HepG2 (cell line): ENCODE results near the gene ONECUT3. TPM values are rescaled to one million over a fixed set of nuclear protein-coding genes. Genes with fewer than 3 reads are reported as not detected.

Experiments
- RAD21 ChIP-seq: fragments of 450-650 bp; formaldehyde crosslinking; IDR thresholded peaks from 2 replicates; pipeline ENCODE4 v1.5.0; 2020; ENCODE audit warnings: mild to moderate bottlenecking
- SALL1 ChIP-seq: sonication (generic); formaldehyde crosslinking; IDR thresholded peaks from 2 replicates; pipeline ENCODE4 v1.8.0; 2022; ENCODE audit warnings: mild to moderate bottlenecking, missing genetic modification reagents
- SAP130 ChIP-seq: IDR thresholded peaks from 2 replicates; pipeline ENCODE4 v1.6.1; 2016; ENCODE audit warnings: low read depth
- TEAD2 ChIP-seq: sonication (generic); formaldehyde crosslinking; IDR thresholded peaks from 2 replicates; pipeline ENCODE4 v1.9.0; 2021; ENCODE audit warnings: missing genetic modification reagents
- XRCC5 ChIP-seq: fragments of 200-400 bp; formaldehyde crosslinking; optimal IDR thresholded peaks from 2 replicates; pipeline ENCODE3; 2017; ENCODE audit warnings: mild to moderate bottlenecking, low read length
- ZNF549 ChIP-seq: sonication (generic); formaldehyde crosslinking; IDR thresholded peaks from 2 replicates; pipeline ENCODE4 v1.5.0; 2020; ENCODE audit warnings: missing genetic modification reagents
- ZNF607 ChIP-seq: sonication (generic); formaldehyde crosslinking; IDR thresholded peaks from 2 replicates; pipeline ENCODE4 v1.5.1; 2020; ENCODE audit warnings: missing genetic modification reagents, mild to moderate bottlenecking, borderline replicate concordance
- polyA plus RNA-seq, 8 experiments: library from polyadenylated mRNA; depleted of rRNA in 3 of 8; stranded (reverse) in 7 of 8; unstranded in 1 of 8; fragments of >200 nt; fragmentation: Illumina TruSeq in 4 of 8; extraction: Trizol in 4 of 8; gene quantifications; 2 replicates each; pipeline versions ENCODE4 v1.2.1 to v1.2.3, GENCODE V29; 2011 to 2016; ENCODE audit warnings: low read depth in 4 of 8, missing spikeins in 1 of 8, mixed read lengths in 1 of 8; ENCODE audit not compliant: insufficient read depth in 1 of 8
- total RNA-seq, 5 experiments: library from RNA; depleted of rRNA; stranded (reverse); fragments of >200 nt; fragmentation: Illumina TruSeq; extraction: Trizol; gene quantifications; 2 replicates each; pipeline ENCODE4 v1.2.3, GENCODE V29; 2016; ENCODE audit warnings: low read depth in 1 of 5
- TF ChIP-seq, protein P1 (sequence below): sonication (generic); formaldehyde crosslinking; IDR thresholded peaks from 2 replicates; pipeline ENCODE4 v1.5.0; 2020; ENCODE audit warnings: mild to moderate bottlenecking, missing genetic modification reagents, borderline replicate concordance
- TF ChIP-seq, protein P2 (sequence below): sonication (generic); formaldehyde crosslinking; IDR thresholded peaks from 2 replicates; pipeline ENCODE4 v1.5.0; 2020; ENCODE audit warnings: missing genetic modification reagents
- TF ChIP-seq, protein P3 (sequence below): sonication (generic); formaldehyde crosslinking; IDR thresholded peaks from 2 replicates; pipeline ENCODE4 v1.9.0; 2022; ENCODE audit warnings: missing genetic modification reagents, mild to moderate bottlenecking, borderline replicate concordance
- TF ChIP-seq, protein P4 (sequence below): IDR thresholded peaks from 2 replicates; pipeline ENCODE4 v1.6.1; 2016; ENCODE audit warnings: mild to moderate bottlenecking, missing biosample characterization, missing genetic modification reagents
- TF ChIP-seq, protein P5 (sequence below), 2 experiments: sonication (generic) in 1 of 2; formaldehyde crosslinking in 1 of 2; IDR thresholded peaks; 2 replicates each; pipeline versions ENCODE4 v1.4.0 to v1.6.1; 2018 to 2020; ENCODE audit warnings: missing genetic modification reagents in 2 of 2, borderline replicate concordance in 1 of 2, low read depth in 1 of 2, mild to moderate bottlenecking in 1 of 2, missing biosample characterization in 1 of 2
- TF ChIP-seq, protein P6 (sequence below): sonication (generic); formaldehyde crosslinking; IDR thresholded peaks from 2 replicates; pipeline ENCODE4 v1.4.0; 2020; ENCODE audit warnings: missing genetic modification reagents
- TF ChIP-seq, protein P7 (sequence below): sonication (generic); formaldehyde crosslinking; IDR thresholded peaks from 2 replicates; pipeline ENCODE4 v1.4.0; 2020; ENCODE audit warnings: missing genetic modification reagents

The ONECUT3 gene
- total and polyA plus RNA-seq, 2 of the 13 experiments (the other 11 are each of a cell fraction or from before 2014, with no cell fraction given): under 0.01 TPM; not detected in 1

DNA sequence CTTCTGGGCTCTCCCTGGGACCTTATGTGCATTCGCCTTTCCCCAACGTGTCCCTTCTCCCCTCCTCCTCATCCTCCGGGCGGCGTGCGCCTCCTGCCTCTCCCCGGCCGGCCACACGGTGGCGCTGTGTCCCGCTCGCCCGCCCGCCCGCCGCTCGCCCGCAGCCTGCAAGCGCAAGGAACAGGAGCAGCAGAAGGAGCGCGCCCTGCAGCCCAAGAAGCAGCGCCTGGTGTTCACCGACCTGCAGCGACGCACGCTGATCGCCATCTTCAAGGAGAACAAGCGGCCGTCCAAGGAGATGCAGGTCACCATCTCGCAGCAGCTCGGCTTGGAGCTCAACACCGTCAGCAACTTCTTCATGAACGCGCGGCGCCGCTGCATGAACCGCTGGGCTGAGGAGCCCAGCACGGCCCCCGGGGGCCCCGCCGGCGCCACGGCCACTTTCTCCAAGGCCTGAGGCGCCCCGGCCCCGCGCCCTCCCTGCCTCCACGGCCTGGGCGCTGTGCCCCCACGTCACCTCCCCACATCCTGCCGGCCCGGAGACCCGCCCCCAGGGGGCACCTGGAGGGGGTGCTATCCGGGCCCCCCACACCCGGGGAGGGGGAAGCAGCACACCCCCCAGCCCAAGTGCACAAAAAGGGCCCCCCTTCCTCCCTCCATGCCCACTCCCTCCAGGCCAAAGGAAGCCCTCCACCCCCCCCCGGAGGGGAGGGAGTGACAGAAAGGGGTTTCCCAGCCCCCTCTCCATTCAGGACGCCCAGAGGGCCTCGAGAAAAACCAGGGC lies 21.9 kb downstream of the ONECUT3 start (continued):
- TF ChIP-seq, protein P1, sequence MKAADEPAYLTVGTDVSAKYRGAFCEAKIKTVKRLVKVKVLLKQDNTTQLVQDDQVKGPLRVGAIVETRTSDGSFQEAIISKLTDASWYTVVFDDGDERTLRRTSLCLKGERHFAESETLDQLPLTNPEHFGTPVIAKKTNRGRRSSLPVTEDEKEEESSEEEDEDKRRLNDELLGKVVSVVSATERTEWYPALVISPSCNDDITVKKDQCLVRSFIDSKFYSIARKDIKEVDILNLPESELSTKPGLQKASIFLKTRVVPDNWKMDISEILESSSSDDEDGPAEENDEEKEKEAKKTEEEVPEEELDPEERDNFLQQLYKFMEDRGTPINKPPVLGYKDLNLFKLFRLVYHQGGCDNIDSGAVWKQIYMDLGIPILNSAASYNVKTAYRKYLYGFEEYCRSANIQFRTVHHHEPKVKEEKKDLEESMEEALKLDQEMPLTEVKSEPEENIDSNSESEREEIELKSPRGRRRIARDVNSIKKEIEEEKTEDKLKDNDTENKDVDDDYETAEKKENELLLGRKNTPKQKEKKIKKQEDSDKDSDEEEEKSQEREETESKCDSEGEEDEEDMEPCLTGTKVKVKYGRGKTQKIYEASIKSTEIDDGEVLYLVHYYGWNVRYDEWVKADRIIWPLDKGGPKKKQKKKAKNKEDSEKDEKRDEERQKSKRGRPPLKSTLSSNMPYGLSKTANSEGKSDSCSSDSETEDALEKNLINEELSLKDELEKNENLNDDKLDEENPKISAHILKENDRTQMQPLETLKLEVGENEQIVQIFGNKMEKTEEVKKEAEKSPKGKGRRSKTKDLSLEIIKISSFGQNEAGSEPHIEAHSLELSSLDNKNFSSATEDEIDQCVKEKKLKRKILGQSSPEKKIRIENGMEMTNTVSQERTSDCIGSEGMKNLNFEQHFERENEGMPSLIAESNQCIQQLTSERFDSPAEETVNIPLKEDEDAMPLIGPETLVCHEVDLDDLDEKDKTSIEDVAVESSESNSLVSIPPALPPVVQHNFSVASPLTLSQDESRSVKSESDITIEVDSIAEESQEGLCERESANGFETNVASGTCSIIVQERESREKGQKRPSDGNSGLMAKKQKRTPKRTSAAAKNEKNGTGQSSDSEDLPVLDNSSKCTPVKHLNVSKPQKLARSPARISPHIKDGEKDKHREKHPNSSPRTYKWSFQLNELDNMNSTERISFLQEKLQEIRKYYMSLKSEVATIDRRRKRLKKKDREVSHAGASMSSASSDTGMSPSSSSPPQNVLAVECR (CRISPR knock-in tag): peak; percentile 42; the same call in 1 of the 2 replicates
- peak; percentile 87 for TF ChIP-seq RAD21 (CRISPR knock-in tag)
- TF ChIP-seq, protein P2, sequence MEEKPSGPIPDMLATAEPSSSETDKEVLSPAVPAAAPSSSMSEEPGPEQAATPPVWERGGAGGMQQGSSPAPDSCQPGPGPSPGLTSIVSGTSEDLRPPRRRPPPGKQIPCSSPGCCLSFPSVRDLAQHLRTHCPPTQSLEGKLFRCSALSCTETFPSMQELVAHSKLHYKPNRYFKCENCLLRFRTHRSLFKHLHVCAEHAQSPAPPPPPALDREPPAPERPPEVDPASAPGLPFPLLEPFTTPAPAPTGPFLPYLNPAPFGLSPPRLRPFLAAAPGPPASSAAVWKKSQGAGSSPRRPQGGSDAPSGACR: no peak
- peak; percentile 62 for TF ChIP-seq SALL1 (CRISPR knock-in tag)
- TF ChIP-seq ZNF607 (CRISPR knock-in tag): 0 out of 2 replicates have a peak, but pooled peaks have one; percentile 28
- TF ChIP-seq, protein P3, sequence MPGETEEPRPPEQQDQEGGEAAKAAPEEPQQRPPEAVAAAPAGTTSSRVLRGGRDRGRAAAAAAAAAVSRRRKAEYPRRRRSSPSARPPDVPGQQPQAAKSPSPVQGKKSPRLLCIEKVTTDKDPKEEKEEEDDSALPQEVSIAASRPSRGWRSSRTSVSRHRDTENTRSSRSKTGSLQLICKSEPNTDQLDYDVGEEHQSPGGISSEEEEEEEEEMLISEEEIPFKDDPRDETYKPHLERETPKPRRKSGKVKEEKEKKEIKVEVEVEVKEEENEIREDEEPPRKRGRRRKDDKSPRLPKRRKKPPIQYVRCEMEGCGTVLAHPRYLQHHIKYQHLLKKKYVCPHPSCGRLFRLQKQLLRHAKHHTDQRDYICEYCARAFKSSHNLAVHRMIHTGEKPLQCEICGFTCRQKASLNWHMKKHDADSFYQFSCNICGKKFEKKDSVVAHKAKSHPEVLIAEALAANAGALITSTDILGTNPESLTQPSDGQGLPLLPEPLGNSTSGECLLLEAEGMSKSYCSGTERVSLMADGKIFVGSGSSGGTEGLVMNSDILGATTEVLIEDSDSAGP: peak; percentile 65; the same call in 1 of the 2 replicates
- TF ChIP-seq XRCC5: peak; percentile 85
- TF ChIP-seq, protein P4, sequence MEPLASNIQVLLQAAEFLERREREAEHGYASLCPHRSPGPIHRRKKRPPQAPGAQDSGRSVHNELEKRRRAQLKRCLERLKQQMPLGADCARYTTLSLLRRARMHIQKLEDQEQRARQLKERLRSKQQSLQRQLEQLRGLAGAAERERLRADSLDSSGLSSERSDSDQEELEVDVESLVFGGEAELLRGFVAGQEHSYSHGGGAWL (CRISPR knock-in tag): peak; percentile 45; the same call in 1 of the 2 replicates
- TF ChIP-seq SAP130: peak; percentile 22; the same call in 1 of the 2 replicates
- TF ChIP-seq, protein P5, sequence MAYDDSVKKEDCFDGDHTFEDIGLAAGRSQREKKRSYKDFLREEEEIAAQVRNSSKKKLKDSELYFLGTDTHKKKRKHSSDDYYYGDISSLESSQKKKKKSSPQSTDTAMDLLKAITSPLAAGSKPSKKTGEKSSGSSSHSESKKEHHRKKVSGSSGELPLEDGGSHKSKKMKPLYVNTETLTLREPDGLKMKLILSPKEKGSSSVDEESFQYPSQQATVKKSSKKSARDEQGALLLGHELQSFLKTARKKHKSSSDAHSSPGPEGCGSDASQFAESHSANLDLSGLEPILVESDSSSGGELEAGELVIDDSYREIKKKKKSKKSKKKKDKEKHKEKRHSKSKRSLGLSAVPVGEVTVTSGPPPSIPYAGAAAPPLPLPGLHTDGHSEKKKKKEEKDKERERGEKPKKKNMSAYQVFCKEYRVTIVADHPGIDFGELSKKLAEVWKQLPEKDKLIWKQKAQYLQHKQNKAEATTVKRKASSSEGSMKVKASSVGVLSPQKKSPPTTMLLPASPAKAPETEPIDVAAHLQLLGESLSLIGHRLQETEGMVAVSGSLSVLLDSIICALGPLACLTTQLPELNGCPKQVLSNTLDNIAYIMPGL (CRISPR knock-in tag; IDR thresholded peaks at IDR 0.05; ENCODE audit: borderline replicate concordance in 1 of 2, low read depth in 1 of 2): peak; percentile 72 to 81; a peak in 2 of 4 replicates
- TF ChIP-seq, protein P6, sequence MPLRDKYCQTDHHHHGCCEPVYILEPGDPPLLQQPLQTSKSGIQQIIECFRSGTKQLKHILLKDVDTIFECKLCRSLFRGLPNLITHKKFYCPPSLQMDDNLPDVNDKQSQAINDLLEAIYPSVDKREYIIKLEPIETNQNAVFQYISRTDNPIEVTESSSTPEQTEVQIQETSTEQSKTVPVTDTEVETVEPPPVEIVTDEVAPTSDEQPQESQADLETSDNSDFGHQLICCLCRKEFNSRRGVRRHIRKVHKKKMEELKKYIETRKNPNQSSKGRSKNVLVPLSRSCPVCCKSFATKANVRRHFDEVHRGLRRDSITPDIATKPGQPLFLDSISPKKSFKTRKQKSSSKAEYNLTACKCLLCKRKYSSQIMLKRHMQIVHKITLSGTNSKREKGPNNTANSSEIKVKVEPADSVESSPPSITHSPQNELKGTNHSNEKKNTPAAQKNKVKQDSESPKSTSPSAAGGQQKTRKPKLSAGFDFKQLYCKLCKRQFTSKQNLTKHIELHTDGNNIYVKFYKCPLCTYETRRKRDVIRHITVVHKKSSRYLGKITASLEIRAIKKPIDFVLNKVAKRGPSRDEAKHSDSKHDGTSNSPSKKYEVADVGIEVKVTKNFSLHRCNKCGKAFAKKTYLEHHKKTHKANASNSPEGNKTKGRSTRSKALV (CRISPR knock-in tag): peak; percentile 61; the same call in 1 of the 2 replicates
- TF ChIP-seq, protein P7, sequence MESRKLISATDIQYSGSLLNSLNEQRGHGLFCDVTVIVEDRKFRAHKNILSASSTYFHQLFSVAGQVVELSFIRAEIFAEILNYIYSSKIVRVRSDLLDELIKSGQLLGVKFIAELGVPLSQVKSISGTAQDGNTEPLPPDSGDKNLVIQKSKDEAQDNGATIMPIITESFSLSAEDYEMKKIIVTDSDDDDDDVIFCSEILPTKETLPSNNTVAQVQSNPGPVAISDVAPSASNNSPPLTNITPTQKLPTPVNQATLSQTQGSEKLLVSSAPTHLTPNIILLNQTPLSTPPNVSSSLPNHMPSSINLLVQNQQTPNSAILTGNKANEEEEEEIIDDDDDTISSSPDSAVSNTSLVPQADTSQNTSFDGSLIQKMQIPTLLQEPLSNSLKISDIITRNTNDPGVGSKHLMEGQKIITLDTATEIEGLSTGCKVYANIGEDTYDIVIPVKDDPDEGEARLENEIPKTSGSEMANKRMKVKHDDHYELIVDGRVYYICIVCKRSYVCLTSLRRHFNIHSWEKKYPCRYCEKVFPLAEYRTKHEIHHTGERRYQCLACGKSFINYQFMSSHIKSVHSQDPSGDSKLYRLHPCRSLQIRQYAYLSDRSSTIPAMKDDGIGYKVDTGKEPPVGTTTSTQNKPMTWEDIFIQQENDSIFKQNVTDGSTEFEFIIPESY (CRISPR knock-in tag): peak; percentile 44; the same call in 1 of the 2 replicates
- TF ChIP-seq TEAD2: no peak
- TF ChIP-seq ZNF549 (CRISPR knock-in tag): no peak
